Activated T-helper 1 cell treated with anti-CD3 and anti-CD28 coated beads, Interleukin-12 subunit alpha, Interleukin-12 subunit beta, Interleukin-2, Interleukin-4 antibody, amounts not matched to agents 30 ng/mL and 10 ng/mL and 1 ng/mL, durations not matched to agents 14 hours and 24 hours and 36 hours (primary cell): ENCODE measurements around the gene TMEM214. TPM values are rescaled to one million over a fixed set of nuclear protein-coding genes. Genes with fewer than 3 reads are reported as not detected.
A peak's percentile ranks its signal among the peaks of the same experiment; 100 is the strongest.

Experiments used
- DNase-seq: peaks from one replicate; pipeline ENCODE4 v3.0.0; 2021; ENCODE audit warnings: low spot score
- H3K27ac Mint-ChIP-seq: one replicate; pipeline ENCODE4 v1.8.0; 2021; ENCODE audit warnings: mild to moderate bottlenecking, mixed read lengths
- H3K27me3 Mint-ChIP-seq: one replicate; pipeline ENCODE4 v1.8.0; 2022; ENCODE audit warnings: mild to moderate bottlenecking, moderate library complexity, mixed read lengths; ENCODE audit not compliant: insufficient read depth
- H3K36me3 Mint-ChIP-seq: one replicate; pipeline ENCODE4 v1.8.0; 2021; ENCODE audit warnings: low read depth, mixed read lengths
- H3K4me1 Mint-ChIP-seq: one replicate; pipeline ENCODE4 v1.8.0; 2021; ENCODE audit warnings: low read depth, mixed read lengths
- H3K4me3 Mint-ChIP-seq: one replicate; pipeline ENCODE4 v1.8.0; 2021; ENCODE audit warnings: mild to moderate bottlenecking, moderate library complexity, mixed read lengths
- H3K9me3 Mint-ChIP-seq: one replicate; pipeline ENCODE4 v1.8.0; 2021; ENCODE audit warnings: mixed read lengths
- intact Hi-C: fragments of 100-400 bp; cut with micrococcal nuclease; formaldehyde crosslinking; loops from one replicate; pipeline ENCODE4 v1.15.1; 2024
- total RNA-seq: library from RNA; stranded (reverse); gene quantifications from 2 replicates; pipeline ENCODE4 v1.2.3, GENCODE V29; 2022

The TMEM214 gene
- total RNA-seq, 1 donor from 2014 or later: 98.1 TPM

DNA sequence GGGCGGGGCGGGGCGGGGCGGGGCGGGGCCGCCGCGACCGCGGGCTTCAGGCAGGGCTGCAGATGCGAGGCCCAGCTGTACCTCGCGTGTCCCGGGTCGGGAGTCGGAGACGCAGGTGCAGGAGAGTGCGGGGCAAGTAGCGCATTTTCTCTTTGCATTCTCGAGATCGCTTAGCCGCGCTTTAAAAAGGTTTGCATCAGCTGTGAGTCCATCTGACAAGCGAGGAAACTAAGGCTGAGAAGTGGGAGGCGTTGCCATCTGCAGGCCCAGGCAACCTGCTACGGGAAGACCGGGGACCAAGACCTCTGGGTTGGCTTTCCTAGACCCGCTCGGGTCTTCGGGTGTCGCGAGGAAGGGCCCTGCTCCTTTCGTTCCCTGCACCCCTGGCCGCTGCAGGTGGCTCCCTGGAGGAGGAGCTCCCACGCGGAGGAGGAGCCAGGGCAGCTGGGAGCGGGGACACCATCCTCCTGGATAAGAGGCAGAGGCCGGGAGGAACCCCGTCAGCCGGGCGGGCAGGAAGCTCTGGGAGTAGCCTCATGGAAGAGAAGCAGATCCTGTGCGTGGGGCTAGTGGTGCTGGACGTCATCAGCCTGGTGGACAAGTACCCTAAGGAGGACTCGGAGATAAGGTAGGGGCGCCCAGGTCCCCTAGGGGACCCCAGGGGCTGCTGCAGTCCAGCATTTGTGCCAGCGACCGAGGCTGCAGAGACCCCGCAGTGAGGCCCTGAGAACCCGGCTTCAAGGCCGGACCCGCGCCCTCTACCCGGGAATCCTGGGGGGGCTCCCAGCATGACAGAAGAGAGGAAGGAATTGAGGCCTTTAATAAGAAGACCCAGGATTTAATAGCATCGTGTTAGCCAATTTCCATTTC lies 54.2 kb downstream of the TMEM214 start, which contains the start of gene KHK:
Gene KHK, plus strand, starts transcription at position 49 of the 870 bp plus-strand sequence. Its CDS starts 488 bp downstream, at position 537.
- H3K9me3 Mint-ChIP-seq: no peaks in the 10 kb centered on the region

DNA sequence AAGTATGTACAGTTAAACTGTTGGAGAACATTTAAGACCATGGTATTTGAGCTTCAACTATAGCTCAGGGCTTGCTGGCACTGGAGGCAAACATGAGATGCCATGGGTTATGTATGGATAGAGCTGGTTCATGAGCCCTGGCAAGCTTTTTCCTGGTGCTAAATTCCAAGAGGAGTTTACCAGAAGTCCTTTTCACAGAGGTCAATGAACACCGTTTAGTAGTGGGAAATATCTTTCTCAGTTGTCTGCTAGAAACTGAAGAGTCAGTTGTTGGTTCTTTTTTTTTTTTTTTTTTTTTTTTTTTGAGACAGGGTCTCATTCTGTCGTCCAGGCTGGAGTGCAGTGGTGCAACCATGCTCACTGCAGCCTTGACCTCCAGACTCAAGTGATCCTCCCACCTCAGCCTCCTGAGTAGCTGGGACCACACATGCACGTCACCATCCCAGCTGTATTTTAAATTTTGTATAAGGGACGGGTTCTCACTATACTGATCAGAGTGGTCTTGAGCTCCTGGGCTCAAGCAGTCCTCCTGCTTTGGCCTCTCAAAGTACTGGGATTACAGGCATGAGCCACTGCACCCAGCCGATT lies 55.2 kb downstream of the TMEM214 start:
- no peak for DNase-seq
- Mint-ChIP-seq H3K9me3 (no peaks in the 10 kb centered on the region), H3K4me1 (peaks cover 20% of the 10 kb centered on the region), H3K4me3 (peak overlapping the region; percentile 89), H3K27ac (no peak overlapping the region), H3K27me3 (no peaks in the 10 kb centered on the region), H3K36me3 (no peaks in the 10 kb centered on the region)
- intact Hi-C loops: loop anchor here (1.0 to 10.0 kb wide), 3 partner anchors 8 to 397 kb away; partner anchors contain the start of genes ABHD1 and IFT172

More for the DNA sequence above, 54.2 kb downstream of the TMEM214 start, which contains the start of gene KHK:
- Mint-ChIP-seq H3K27ac (peak within 1 kb of the TSS; percentile 76), H3K4me3 (peak within 1 kb of the TSS; percentile 89), H3K27me3 (no peaks in the 10 kb centered on the region), H3K4me1 (peaks cover 20% of the 10 kb centered on the region), H3K36me3 (no peaks in the 10 kb centered on the region)
- no peak for DNase-seq
- intact Hi-C loops: loop anchor here (1.0 to 10.0 kb wide), 11 partner anchors 9 to 398 kb away; partner anchors contain the start of genes ABHD1, AGBL5, ATRAID and EIF2B4

DNA sequence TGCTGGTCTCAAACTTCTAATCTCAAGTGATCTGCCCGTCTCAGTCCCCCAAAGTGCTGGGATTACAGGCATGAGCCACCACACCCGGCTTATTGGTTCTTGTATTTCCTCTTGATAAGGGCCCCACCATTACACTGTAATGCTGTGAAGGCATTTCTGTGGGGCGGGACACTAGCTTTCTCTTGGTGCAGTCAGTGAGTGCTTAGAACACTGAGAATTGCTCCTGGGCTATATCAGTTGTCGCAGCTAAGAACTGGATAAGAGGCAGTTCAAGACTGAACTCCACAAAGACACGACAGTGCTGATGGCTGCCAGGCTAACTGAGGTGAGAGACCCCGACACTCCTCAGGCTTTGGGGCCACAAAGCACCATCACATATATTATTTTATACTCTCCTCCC lies 55.9 kb downstream of the TMEM214 start:
- Mint-ChIP-seq H3K4me3 (peak overlapping the region; percentile 39), H3K4me1 (peaks cover 20% of the 10 kb centered on the region), H3K36me3 (no peaks in the 10 kb centered on the region), H3K27ac (no peak overlapping the region), H3K9me3 (no peaks in the 10 kb centered on the region), H3K27me3 (no peaks in the 10 kb centered on the region)
- no peak for DNase-seq
- intact Hi-C loops: loop anchor here (10.0 kb wide), 1 partner anchor 396 kb away; the partner anchor contains the start of gene IFT172

DNA sequence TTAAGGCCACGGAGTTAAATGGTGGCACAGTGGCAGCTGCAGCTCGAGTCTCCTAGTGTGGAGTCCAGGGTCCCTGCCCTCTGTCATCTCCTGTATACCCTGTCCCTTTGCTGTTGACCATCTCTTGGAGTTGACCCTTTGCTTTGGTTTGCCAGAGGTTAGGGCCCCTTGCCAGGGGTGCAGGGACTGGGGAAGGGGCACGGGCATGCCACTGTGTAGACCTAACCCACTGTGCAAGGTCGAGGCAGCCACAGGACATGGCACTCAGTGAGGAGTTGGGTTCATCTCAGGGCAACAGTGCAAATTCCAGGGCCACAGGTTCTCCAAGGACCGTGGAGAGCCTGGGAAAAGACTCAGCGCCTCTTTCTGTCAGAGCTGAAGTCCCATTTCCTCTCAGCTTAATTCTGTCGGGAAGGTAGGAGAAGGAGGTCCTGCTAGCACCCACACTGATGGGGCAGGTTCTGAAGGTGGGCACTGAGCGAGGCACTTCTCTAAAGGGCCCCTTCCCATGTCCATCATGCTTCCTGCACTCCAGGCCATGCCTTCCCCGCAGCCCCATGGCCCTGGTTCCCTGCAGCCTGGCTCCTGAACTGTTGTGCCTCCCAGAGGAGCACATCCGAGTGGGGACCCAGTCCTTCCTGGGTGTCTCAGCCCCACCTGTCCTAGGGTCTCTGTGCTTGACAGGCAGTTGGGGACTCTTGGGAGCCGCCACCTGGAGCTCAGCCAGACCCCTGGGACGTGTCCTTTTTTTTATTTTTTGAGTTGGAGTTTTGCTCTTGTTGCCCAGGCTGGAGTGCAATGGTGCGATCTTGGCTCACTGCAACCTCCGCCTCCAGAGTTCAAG lies 56.6 kb downstream of the TMEM214 start:
- DNase-seq: no peak
- Mint-ChIP-seq H3K27me3 (no peaks in the 10 kb centered on the region), H3K4me1 (peaks cover 16% of the 10 kb centered on the region), H3K4me3 (no peak overlapping the region), H3K9me3 (no peaks in the 10 kb centered on the region), H3K36me3 (no peaks in the 10 kb centered on the region), H3K27ac (no peak overlapping the region)
- intact Hi-C loops: loop anchor here (10.0 kb wide), 1 partner anchor 395 kb away; the partner anchor contains the start of gene IFT172

Other genes starting within 250 kb of the TMEM214 start
- gene CENPA, start 246.9 kb upstream of the TMEM214 start, total RNA-seq: 16.6 and 19.7 TPM in 2 replicates
- 0.23 TPM in 1 of 2 replicates, not detected in the other for gene DPYSL5, start 184.8 kb upstream of the TMEM214 start, total RNA-seq
- 3.1 and 3.7 TPM in 2 replicates for gene MAPRE3, start 62.3 kb upstream of the TMEM214 start, total RNA-seq
- gene AGBL5, start 18.7 kb downstream of the TMEM214 start, total RNA-seq: 12.3 and 13.8 TPM in 2 replicates
- gene OST4, start 38.7 kb downstream of the TMEM214 start, total RNA-seq: 322 and 332 TPM in 2 replicates
- 1.1 and 1.5 TPM in 2 replicates for gene EMILIN1, start 45.6 kb downstream of the TMEM214 start, total RNA-seq
- 12.2 and 12.4 TPM in 2 replicates for gene KHK, start 53.8 kb downstream of the TMEM214 start, total RNA-seq
- 12.9 and 18.0 TPM in 2 replicates for gene CGREF1, start 86.2 kb downstream of the TMEM214 start, total RNA-seq
- 0.34 and 0.96 TPM in 2 replicates for gene ABHD1, start 90.8 kb downstream of the TMEM214 start, total RNA-seq
- 95.9 and 97.1 TPM in 2 replicates for gene PREB, start 101.7 kb downstream of the TMEM214 start, total RNA-seq
- not detected in 2 replicates for gene PRR30, start 106.4 kb downstream of the TMEM214 start, total RNA-seq
- not detected in 2 replicates for gene TCF23, start 116.0 kb downstream of the TMEM214 start, total RNA-seq
- gene ATRAID, start 179.1 kb downstream of the TMEM214 start, total RNA-seq: 107 and 111 TPM in 2 replicates
- gene SLC5A6, start 179.3 kb downstream of the TMEM214 start, total RNA-seq: 89.2 and 105 TPM in 2 replicates
- gene CAD, start 184.4 kb downstream of the TMEM214 start, total RNA-seq: 135 and 138 TPM in 2 replicates
- gene SLC30A3, start 230.1 kb downstream of the TMEM214 start, total RNA-seq: 2.1 and 2.2 TPM in 2 replicates
- not detected in 2 replicates for gene DNAJC5G, start 242.5 kb downstream of the TMEM214 start, total RNA-seq
- 0.26 TPM in 1 of 2 replicates, not detected in the other for gene TRIM54, start 249.5 kb downstream of the TMEM214 start, total RNA-seq